SK-N-SH (cell line): Measurements from ENCODE around the gene SPATA20. TPM values are rescaled to one million over a fixed set of nuclear protein-coding genes. Genes with fewer than 3 reads are reported as not detected.

Experiments
- CTCF ChIA-PET: fragments of 300-600, 350-600 bp; formaldehyde crosslinking; extraction: SDS; loops from one replicate; lab custom pipeline; 2021; lab: Yijun Ruan, JAX
- POLR2A ChIA-PET: fragments of 350-600 bp; sonication (Branson Sonifier 250); formaldehyde crosslinking; extraction: SDS; loops from one replicate; lab custom pipeline; 2020; ENCODE audit warnings: antibody characterized with exemption, inconsistent platforms; lab: Yijun Ruan, JAX
- DNase-seq: peaks from one replicate; pipeline ENCODE4 v3.0.0; 2012
- H2AFZ ChIP-seq: fragments of 200-600 bp; sonication (generic); 2 replicates; pipeline ENCODE4 v1.8.1; 2016; ENCODE audit warnings: antibody characterized with exemption, mild to moderate bottlenecking, low read depth
- H3F3A ChIP-seq: fragments of 200-600 bp; sonication (generic); replicated peaks from 2 replicates; pipeline ENCODE3; 2016; ENCODE audit warnings: antibody characterized with exemption, mild to moderate bottlenecking; ENCODE audit not compliant: insufficient read depth
- H3K27ac ChIP-seq, 2 experiments: fragments of 200-500 bp in 1 of 2; fragments of 200-600 bp in 1 of 2; sonication (Bioruptor generic) in 1 of 2; sonication (generic), shearing (Covaris generic) in 1 of 2; 2 replicates each; pipeline versions ENCODE4 v1.5.1 to v1.6.1; 2014 to 2016; ENCODE audit warnings: low read depth in 2 of 2, inconsistent platforms in 1 of 2, low read length in 1 of 2, mild to moderate bottlenecking in 1 of 2, mixed read lengths in 1 of 2
- H3K27me3 ChIP-seq: fragments of 200-600 bp; sonication (generic), shearing (Covaris generic); 2 replicates; pipeline ENCODE4 v1.6.1; 2016; ENCODE audit warnings: mixed run types; ENCODE audit not compliant: insufficient read depth
- H3K36me3 ChIP-seq, 2 experiments: fragments of 200-500 bp in 1 of 2; fragments of 200-600 bp in 1 of 2; sonication (Bioruptor generic) in 1 of 2; sonication (generic) in 1 of 2; replicated peaks in 1 of 2; 2 replicates each; pipeline versions ENCODE3 to v1.5.1; 2014 to 2016; ENCODE audit warnings: low read length in 1 of 2, mild to moderate bottlenecking in 1 of 2; ENCODE audit not compliant: insufficient read depth in 2 of 2, control insufficient read depth in 1 of 2
- H3K4me1 ChIP-seq, 2 experiments: fragments of 200-500 bp in 1 of 2; fragments of 200-600 bp in 1 of 2; sonication (Bioruptor generic) in 1 of 2; sonication (generic), shearing (Covaris generic) in 1 of 2; 2 replicates each; pipeline versions ENCODE4 v1.5.1 to v1.6.1; 2014 to 2016; ENCODE audit warnings: low read depth in 1 of 2, low read length in 1 of 2, mixed run types in 1 of 2; ENCODE audit not compliant: insufficient read depth in 2 of 2, control insufficient read depth in 1 of 2
- H3K4me2 ChIP-seq: fragments of 200-600 bp; sonication (generic), shearing (Covaris generic); 2 replicates; pipeline ENCODE4 v1.6.1; 2017; ENCODE audit warnings: mixed run types
- H3K4me3 ChIP-seq, 2 experiments: fragments of 200-500 bp in 1 of 2; fragments of 200-600 bp in 1 of 2; sonication (Bioruptor generic) in 1 of 2; sonication (generic), shearing (Covaris generic) in 1 of 2; 2 replicates each; pipeline versions ENCODE4 v1.5.1 to v1.8.1; 2014 to 2016; ENCODE audit warnings: low read depth in 2 of 2, inconsistent platforms in 1 of 2, low read length in 1 of 2, mild to moderate bottlenecking in 1 of 2, mixed read lengths in 1 of 2, moderate library complexity in 1 of 2
- H3K79me2 ChIP-seq: fragments of 200-600 bp; sonication (generic); 2 replicates; pipeline ENCODE4 v1.8.1; 2017; ENCODE audit warnings: mild to moderate bottlenecking; ENCODE audit not compliant: insufficient read depth
- H3K9ac ChIP-seq: fragments of 200-600 bp; sonication (generic); 2 replicates; pipeline ENCODE4 v1.6.1; 2017; ENCODE audit warnings: mixed run types
- H3K9me2 ChIP-seq: fragments of 200-600 bp; sonication (generic); 2 replicates; pipeline ENCODE4 v1.6.1; 2017; ENCODE audit warnings: mixed run types
- H3K9me3 ChIP-seq: fragments of 200-600 bp; sonication (generic); 2 replicates; pipeline ENCODE4 v1.6.1; 2017; ENCODE audit warnings: mixed run types, mild to moderate bottlenecking, moderate library complexity
- H4K20me1 ChIP-seq: fragments of 200-600 bp; sonication (generic); 2 replicates; pipeline ENCODE4 v1.6.1; 2017; ENCODE audit warnings: mild to moderate bottlenecking, mixed run types; ENCODE audit not compliant: insufficient read depth
- CHD2 ChIP-seq: fragments of 150-350 bp; IDR thresholded peaks from 2 replicates; pipeline ENCODE4 v1.6.1; 2018; ENCODE audit warnings: low read length; ENCODE audit not compliant: partially characterized antibody
- ELF1 ChIP-seq: IDR thresholded peaks from 2 replicates; pipeline ENCODE4 v1.4.0; 2012
- EP300 ChIP-seq, 2 experiments: IDR thresholded peaks; 2 replicates each; pipeline versions ENCODE4 v1.4.0 to v1.6.1; 2012; ENCODE audit warnings: borderline replicate concordance in 1 of 2, low read depth in 1 of 2, low read length in 1 of 2
- FOSL2 ChIP-seq: IDR thresholded peaks from 2 replicates; pipeline ENCODE4 v1.4.0; 2012; ENCODE audit warnings: low read depth, mild to moderate bottlenecking, moderate library complexity, borderline replicate concordance
- FOXM1 ChIP-seq: IDR thresholded peaks from 2 replicates; pipeline ENCODE4 v1.4.0; 2012; ENCODE audit warnings: low read depth, mild to moderate bottlenecking
- GATA2 ChIP-seq: sonication (generic); formaldehyde crosslinking; IDR thresholded peaks from 2 replicates; pipeline ENCODE4 v1.5.0; 2020; ENCODE audit warnings: mild to moderate bottlenecking, missing genetic modification reagents
- MEF2A ChIP-seq: IDR thresholded peaks from 2 replicates; pipeline ENCODE4 v1.4.0; 2012; ENCODE audit warnings: low read depth, borderline replicate concordance
- MXI1 ChIP-seq: IDR thresholded peaks from 2 replicates; pipeline ENCODE4 v1.6.1; 2012; ENCODE audit warnings: mild to moderate bottlenecking, low read depth, low read length, improper control_type of control experiment
- NFIC ChIP-seq: IDR thresholded peaks from 2 replicates; pipeline ENCODE4 v1.4.0; 2012; ENCODE audit warnings: borderline replicate concordance
- NRF1 ChIP-seq: IDR thresholded peaks from 2 replicates; pipeline ENCODE4 v1.6.1; 2012; ENCODE audit warnings: low read depth, mild to moderate bottlenecking, low read length
- RCOR1 ChIP-seq: fragments of 150-350 bp; IDR thresholded peaks from 2 replicates; pipeline ENCODE4 v1.6.1; 2017; ENCODE audit warnings: antibody characterized with exemption, low read length
- REST ChIP-seq: IDR thresholded peaks from 2 replicates; pipeline ENCODE4 v1.6.1; 2012; ENCODE audit warnings: mild to moderate bottlenecking, low read depth, low read length, moderate library complexity
- RXRA ChIP-seq: IDR thresholded peaks from 2 replicates; pipeline ENCODE4 v1.4.0; 2012; ENCODE audit warnings: low read depth, mild to moderate bottlenecking, borderline replicate concordance
- YY1 ChIP-seq: IDR thresholded peaks from 2 replicates; pipeline ENCODE4 v1.4.0; 2012; ENCODE audit warnings: low read depth, mild to moderate bottlenecking
- ZBTB33 ChIP-seq: IDR thresholded peaks from 2 replicates; pipeline ENCODE4 v1.4.0; 2012; ENCODE audit warnings: low read depth, borderline replicate concordance
- WGBS: methylation state at CpG from one replicate; pipeline ENCODE4 v1.1.6; 2017; ENCODE audit warnings: low lambda C conversion rate; 5-methylcytosine and 5-hydroxymethylcytosine counted together
- polyA plus RNA-seq, 3 experiments: library from polyadenylated mRNA; depleted of rRNA; stranded (reverse); fragments of >200 nt; gene quantifications; 2 replicates each; pipeline ENCODE4 v1.2.3, GENCODE V29; 2012
- TF ChIP-seq, protein P1 (sequence below): IDR thresholded peaks from 2 replicates; pipeline ENCODE4; 2012
- TF ChIP-seq, protein P2 (sequence below): fragments of 150-350 bp; IDR thresholded peaks from 2 replicates; pipeline ENCODE4 v1.6.1; 2017; ENCODE audit warnings: antibody characterized with exemption, low read length, low read depth, borderline replicate concordance
- TF ChIP-seq, protein P3 (sequence below): fragments of 150-350 bp; IDR thresholded peaks from 2 replicates; pipeline ENCODE4 v1.6.1; 2016; ENCODE audit warnings: mild to moderate bottlenecking, low read depth, low read length

Gene SPATA20
- polyA plus RNA-seq, 1 of the 3 experiments (the other 2 are of a cell fraction): 92.0 TPM

- DNase-seq: no peak
- WGBS: 70% methylated on average over 4 of the region's 6 CpGs
- no peaks in the 10 kb centered on the region for H3F3A ChIP-seq
- no peaks in the 10 kb centered on the region for H3K9me3 ChIP-seq
- no peaks in the 10 kb centered on the region for H3K79me2 ChIP-seq
- peaks cover 16% of the 10 kb centered on the region for H3K27me3 ChIP-seq
- H3K36me3 ChIP-seq: no peaks in the 10 kb centered on the region
- H3K9me2 ChIP-seq: no peaks in the 10 kb centered on the region
- ChIA-PET POLR2A (interaction anchor here (1.1 to 1.2 kb wide), 2 partner anchors 15 to 23 kb away, joined by 3 to 7 read pairs; no protein-coding TSS in a partner anchor), CTCF (interaction anchor here (0.6 to 12.9 kb wide), 4 partner anchors 22 to 42 kb away, joined by 3 to 163 read pairs (median 11); no protein-coding TSS in a partner anchor)
- H3K4me1 ChIP-seq: peaks cover 0 to 45% of the 10 kb centered on the region in 2 experiments; a peak in 1 of 4 replicates
- H4K20me1 ChIP-seq: no peaks in the 10 kb centered on the region
- TF ChIP-seq YY1: no peak
- TF ChIP-seq, protein P1, sequence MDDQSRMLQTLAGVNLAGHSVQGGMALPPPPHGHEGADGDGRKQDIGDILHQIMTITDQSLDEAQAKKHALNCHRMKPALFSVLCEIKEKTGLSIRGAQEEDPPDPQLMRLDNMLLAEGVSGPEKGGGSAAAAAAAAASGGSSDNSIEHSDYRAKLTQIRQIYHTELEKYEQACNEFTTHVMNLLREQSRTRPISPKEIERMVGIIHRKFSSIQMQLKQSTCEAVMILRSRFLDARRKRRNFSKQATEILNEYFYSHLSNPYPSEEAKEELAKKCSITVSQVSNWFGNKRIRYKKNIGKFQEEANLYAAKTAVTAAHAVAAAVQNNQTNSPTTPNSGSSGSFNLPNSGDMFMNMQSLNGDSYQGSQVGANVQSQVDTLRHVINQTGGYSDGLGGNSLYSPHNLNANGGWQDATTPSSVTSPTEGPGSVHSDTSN: no peak
- TF ChIP-seq FOXM1: no peak
- TF ChIP-seq ZBTB33: no peak
- TF ChIP-seq RXRA: no peak
- TF ChIP-seq, protein P2, sequence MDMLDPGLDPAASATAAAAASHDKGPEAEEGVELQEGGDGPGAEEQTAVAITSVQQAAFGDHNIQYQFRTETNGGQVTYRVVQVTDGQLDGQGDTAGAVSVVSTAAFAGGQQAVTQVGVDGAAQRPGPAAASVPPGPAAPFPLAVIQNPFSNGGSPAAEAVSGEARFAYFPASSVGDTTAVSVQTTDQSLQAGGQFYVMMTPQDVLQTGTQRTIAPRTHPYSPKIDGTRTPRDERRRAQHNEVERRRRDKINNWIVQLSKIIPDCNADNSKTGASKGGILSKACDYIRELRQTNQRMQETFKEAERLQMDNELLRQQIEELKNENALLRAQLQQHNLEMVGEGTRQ: no peak
- no peak for TF ChIP-seq NRF1
- no peak for TF ChIP-seq GATA2
- TF ChIP-seq EP300 (IDR thresholded peaks at IDR 0.05; ENCODE audit: borderline replicate concordance in 1 of 2, low read depth in 1 of 2, low read length in 1 of 2): no peak
- no peak for TF ChIP-seq RCOR1
- no peak for TF ChIP-seq FOSL2
- TF ChIP-seq MXI1: no peak
- no peak for TF ChIP-seq MEF2A
- TF ChIP-seq CHD2: no peak
- TF ChIP-seq REST: no peak
- no peak for TF ChIP-seq ELF1
- TF ChIP-seq NFIC: no peak
- TF ChIP-seq, protein P3, sequence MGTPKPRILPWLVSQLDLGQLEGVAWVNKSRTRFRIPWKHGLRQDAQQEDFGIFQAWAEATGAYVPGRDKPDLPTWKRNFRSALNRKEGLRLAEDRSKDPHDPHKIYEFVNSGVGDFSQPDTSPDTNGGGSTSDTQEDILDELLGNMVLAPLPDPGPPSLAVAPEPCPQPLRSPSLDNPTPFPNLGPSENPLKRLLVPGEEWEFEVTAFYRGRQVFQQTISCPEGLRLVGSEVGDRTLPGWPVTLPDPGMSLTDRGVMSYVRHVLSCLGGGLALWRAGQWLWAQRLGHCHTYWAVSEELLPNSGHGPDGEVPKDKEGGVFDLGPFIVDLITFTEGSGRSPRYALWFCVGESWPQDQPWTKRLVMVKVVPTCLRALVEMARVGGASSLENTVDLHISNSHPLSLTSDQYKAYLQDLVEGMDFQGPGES: no peak
- no peak overlapping the region for H3K4me3 ChIP-seq
- no peak overlapping the region for H3K4me2 ChIP-seq
- no peak overlapping the region for H3K27ac ChIP-seq
- H2AFZ ChIP-seq: no peak overlapping the region
- no peak overlapping the region for H3K9ac ChIP-seq
Observed at GRCh38 chr17:50584749-50585148, 37.8 kb downstream of the SPATA20 start.
